Endodermal cell (in vitro differentiated cells): Measurements from ENCODE around the gene ZBTB7C. TPM values are rescaled to one million over a fixed set of nuclear protein-coding genes. Genes with fewer than 3 reads are reported as not detected.

Source experiments
- DNase-seq: peaks from one replicate; pipeline ENCODE4 v3.0.0-alpha.2; 2017
- H3K27ac ChIP-seq: 2 replicates; pipeline ENCODE4 v1.5.1; 2013; ENCODE audit warnings: mild to moderate bottlenecking, low read depth, low read length, moderate library complexity
- H3K27me3 ChIP-seq: 2 replicates; pipeline ENCODE4 v1.6.1; 2013; ENCODE audit warnings: mild to moderate bottlenecking, low read length, moderate library complexity; ENCODE audit not compliant: insufficient read depth, control insufficient read depth, poor library complexity, severe bottlenecking
- H3K36me3 ChIP-seq: 2 replicates; pipeline ENCODE4 v1.7.0; 2013; ENCODE audit warnings: mild to moderate bottlenecking, low read length, moderate library complexity; ENCODE audit not compliant: control insufficient read depth, insufficient read depth
- H3K4me1 ChIP-seq: one replicate; pipeline ENCODE4 v1.7.0; 2013; ENCODE audit warnings: low read length; ENCODE audit not compliant: control insufficient read depth, insufficient read depth
- H3K4me3 ChIP-seq: 2 replicates; pipeline ENCODE4 v1.5.1; 2013; ENCODE audit warnings: mild to moderate bottlenecking, low read length, moderate library complexity
- H3K9ac ChIP-seq: 2 replicates; pipeline ENCODE4 v1.6.1; 2013; ENCODE audit warnings: mild to moderate bottlenecking, low read length, moderate library complexity; ENCODE audit not compliant: poor library complexity, severe bottlenecking; ENCODE audit errors: extremely low read depth
- H3K9me3 ChIP-seq: 2 replicates; pipeline ENCODE4 v1.6.1; 2013; ENCODE audit warnings: mild to moderate bottlenecking, low read length, moderate library complexity; ENCODE audit not compliant: control insufficient read depth
- H3K27ac Mint-ChIP-seq: 2 replicates; pipeline ENCODE4 v1.8.0; 2020; ENCODE audit warnings: mixed read lengths
- H3K27me3 Mint-ChIP-seq: 2 replicates; pipeline ENCODE4 v1.8.0; 2021; ENCODE audit warnings: mild to moderate bottlenecking, mixed read lengths; ENCODE audit not compliant: insufficient read depth
- H3K36me3 Mint-ChIP-seq: 2 replicates; pipeline ENCODE4 v1.8.0; 2020; ENCODE audit warnings: low read depth, mixed read lengths
- H3K4me1 Mint-ChIP-seq: 2 replicates; pipeline ENCODE4 v1.8.0; 2020; ENCODE audit warnings: mixed read lengths
- H3K4me3 Mint-ChIP-seq: 2 replicates; pipeline ENCODE4 v1.8.0; 2020; ENCODE audit warnings: mild to moderate bottlenecking, moderate library complexity, mixed read lengths
- H3K9me3 Mint-ChIP-seq: 2 replicates; pipeline ENCODE4 v1.8.0; 2020; ENCODE audit warnings: mild to moderate bottlenecking, mixed read lengths
- CTCF ChIP-seq: fragments of 200-600 bp; sonication (generic); conservative IDR thresholded peaks from 2 replicates; pipeline ENCODE4 v1.5.0; 2021; ENCODE audit warnings: antibody characterized with exemption, mild to moderate bottlenecking
- WGBS, 2 experiments: methylation state at CpG; one replicate each; pipeline versions ENCODE4 v1.1.5 to v1.1.7; 2013; ENCODE audit warnings: missing lambda C conversion rate in 2 of 2, mixed read lengths in 1 of 2; ENCODE audit not compliant: insufficient coverage in 1 of 2, insufficient read length in 1 of 2; 5-methylcytosine and 5-hydroxymethylcytosine counted together
- total RNA-seq, 2 donors: library from RNA; stranded (reverse); fragmentation: NEBNext Ultra II Directional in 1 of 2; extraction: Animal tissue kit (Norgen Biotek cat#: 25700) in 1 of 2; gene quantifications; 2 replicates in 1 of 2; 3 replicates in 1 of 2; pipeline ENCODE4 v1.2.1, GENCODE V29; 2021

Gene ZBTB7C
- total RNA-seq, 2 donors from 2014 or later: 0.31 to 0.62 TPM

- no peak for DNase-seq
- H3K4me3 Mint-ChIP-seq: no peak overlapping the region
- Histone ChIP-seq H3K36me3 (no peaks in the 10 kb centered on the region), H3K27ac (no peak overlapping the region), H3K9me3 (no peaks in the 10 kb centered on the region), H3K9ac (no peak overlapping the region), H3K4me3 (no peak overlapping the region), H3K4me1 (no peaks in the 10 kb centered on the region), H3K27me3 (no peaks in the 10 kb centered on the region)
- H3K36me3 Mint-ChIP-seq: no peaks in the 10 kb centered on the region
- H3K27me3 Mint-ChIP-seq: no peaks in the 10 kb centered on the region
- no peaks in the 10 kb centered on the region for H3K4me1 Mint-ChIP-seq
- TF ChIP-seq CTCF: no peak
- H3K27ac Mint-ChIP-seq: no peak overlapping the region
- H3K9me3 Mint-ChIP-seq: no peaks in the 10 kb centered on the region
- WGBS, 2 experiments: 86 to 87% methylated on average over 3 to 7 of the region's 7 CpGs
Observed at GRCh38 chr18:48263192-48263853, 145.9 kb downstream of the ZBTB7C start.

GRCh38 chr18:48260237-48260636, 148.9 kb downstream of the ZBTB7C start:
- no peaks in the 10 kb centered on the region for H3K27me3 Mint-ChIP-seq
- H3K4me1 Mint-ChIP-seq: no peaks in the 10 kb centered on the region
- Histone ChIP-seq H3K27ac (no peak overlapping the region), H3K4me3 (no peak overlapping the region), H3K27me3 (no peaks in the 10 kb centered on the region), H3K4me1 (no peaks in the 10 kb centered on the region), H3K9ac (no peak overlapping the region), H3K36me3 (no peaks in the 10 kb centered on the region), H3K9me3 (peaks cover 14% of the 10 kb centered on the region)
- H3K4me3 Mint-ChIP-seq: no peak overlapping the region
- H3K27ac Mint-ChIP-seq: no peak overlapping the region
- TF ChIP-seq CTCF: no peak
- no peak for DNase-seq
- peaks cover 4% of the 10 kb centered on the region for H3K9me3 Mint-ChIP-seq
- 75 to 99% methylated on average over 2 of the region's 2 CpGs for WGBS, 2 experiments
- no peaks in the 10 kb centered on the region for H3K36me3 Mint-ChIP-seq

- peaks cover 14% of the 10 kb centered on the region for H3K9me3 ChIP-seq
- no peak for TF ChIP-seq CTCF
- no peaks in the 10 kb centered on the region for H3K36me3 ChIP-seq
- DNase-seq: no peak
- no peaks in the 10 kb centered on the region for H3K4me1 ChIP-seq
- no peaks in the 10 kb centered on the region for H3K27me3 ChIP-seq
- no peaks in the 10 kb centered on the region for H3K27me3 Mint-ChIP-seq
- no peaks in the 10 kb centered on the region for H3K4me1 Mint-ChIP-seq
- no peaks in the 10 kb centered on the region for H3K36me3 Mint-ChIP-seq
- H3K4me3 ChIP-seq: no peak overlapping the region
- H3K4me3 Mint-ChIP-seq: no peak overlapping the region
- H3K9me3 Mint-ChIP-seq: peaks cover 4% of the 10 kb centered on the region
- H3K27ac ChIP-seq: no peak overlapping the region
- H3K9ac ChIP-seq: no peak overlapping the region
- no peak overlapping the region for H3K27ac Mint-ChIP-seq
Observed at GRCh38 chr18:48256848-48257247, 152.3 kb downstream of the ZBTB7C start.
